GM18507 (cell line): ENCODE results near the gene LAMC3.

ENCODE experiments used
- DNase-seq: peaks from one replicate; pipeline ENCODE4 v3.0.0; 2011; ENCODE audit warnings: low read depth; ENCODE audit not compliant: insufficient read length; ENCODE audit errors: extremely low spot score
- FAIRE-seq: peaks from 2 replicates; lab custom pipeline; 2011; peaks lifted over from hg19 to GRCh38; lab: Jason Lieb, UNC

LAMC3 gene

GRCh38 chr9:131008909-131009618, at the start of gene LAMC3:
Gene LAMC3 (plus strand): TSS chr9:131009174. CDS start chr9:131009215, 41 bp downstream.
- FAIRE-seq, result no peak

GRCh38 chr9:130959809-130960334, 49.1 kb upstream of the LAMC3 start:
- FAIRE-seq (no peak), DNase-seq (no peak)

More at GRCh38 chr9:131008909-131009618, at the start of gene LAMC3:
- no peak for DNase-seq

GRCh38 chr9:130960522-130961378, 48.2 kb upstream of the LAMC3 start:
- DNase-seq (no peak), FAIRE-seq (no peak)

GRCh38 chr9:130961511-130962300, 47.3 kb upstream of the LAMC3 start:
- FAIRE-seq, result no peak
- DNase-seq, result no peak

DNA sequence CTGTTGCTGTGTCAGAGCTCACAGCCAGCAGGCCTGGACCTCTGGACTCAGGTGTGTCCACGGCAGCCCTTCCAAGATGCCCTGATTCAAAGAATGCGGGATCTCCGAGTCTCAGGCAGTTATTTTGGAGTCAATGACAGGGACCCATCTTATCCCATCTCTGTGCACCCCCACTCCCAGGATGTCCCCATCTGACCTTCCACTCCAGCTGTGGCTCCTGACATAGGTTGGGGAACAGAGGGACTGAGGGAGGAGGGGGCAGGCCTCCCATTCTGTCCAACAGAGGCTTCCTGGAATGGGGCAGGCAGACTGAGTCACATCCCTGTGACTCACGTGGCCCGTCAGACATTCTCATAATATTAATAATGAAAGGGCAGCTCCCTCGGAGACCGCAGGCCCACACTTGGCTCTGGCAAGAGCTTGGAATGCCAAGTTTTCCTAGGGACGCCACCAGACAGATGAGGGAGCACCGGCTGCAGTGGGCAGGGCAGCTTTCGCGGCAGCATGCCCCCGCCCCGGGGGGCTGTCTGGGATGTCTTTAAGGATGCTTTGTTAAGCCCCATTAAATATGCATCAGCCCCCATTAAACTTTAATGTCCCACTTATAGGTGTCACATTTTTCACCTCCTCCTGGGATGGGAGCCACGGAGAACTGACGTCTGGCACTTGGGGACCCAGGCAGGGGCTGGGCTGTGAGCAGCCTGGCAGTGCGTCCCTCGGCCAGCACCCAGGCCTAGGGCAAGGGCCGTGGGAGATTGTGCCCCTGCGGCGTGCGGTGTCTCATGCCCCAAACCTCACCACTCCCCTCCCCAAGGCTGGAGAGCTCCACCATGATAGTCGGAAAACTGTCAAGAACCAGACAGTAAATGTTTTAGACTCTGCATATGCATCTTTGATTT, 46.3 kb upstream of the LAMC3 start:
- DNase-seq (no peak), FAIRE-seq (no peak)

- DNase-seq (no peak), FAIRE-seq (no peak)
Measured at GRCh38 chr9:130963337-130963908, 45.6 kb upstream of the LAMC3 start.

GRCh38 chr9:130963916-130964315, 45.1 kb upstream of the LAMC3 start:
- DNase-seq, result no peak
- no peak for FAIRE-seq

- FAIRE-seq, result no peak
- no peak for DNase-seq
Measured at GRCh38 chr9:130965680-130966079, 43.3 kb upstream of the LAMC3 start.

GRCh38 chr9:130970052-130970451, 38.9 kb upstream of the LAMC3 start:
- DNase-seq (no peak), FAIRE-seq (no peak)

DNA sequence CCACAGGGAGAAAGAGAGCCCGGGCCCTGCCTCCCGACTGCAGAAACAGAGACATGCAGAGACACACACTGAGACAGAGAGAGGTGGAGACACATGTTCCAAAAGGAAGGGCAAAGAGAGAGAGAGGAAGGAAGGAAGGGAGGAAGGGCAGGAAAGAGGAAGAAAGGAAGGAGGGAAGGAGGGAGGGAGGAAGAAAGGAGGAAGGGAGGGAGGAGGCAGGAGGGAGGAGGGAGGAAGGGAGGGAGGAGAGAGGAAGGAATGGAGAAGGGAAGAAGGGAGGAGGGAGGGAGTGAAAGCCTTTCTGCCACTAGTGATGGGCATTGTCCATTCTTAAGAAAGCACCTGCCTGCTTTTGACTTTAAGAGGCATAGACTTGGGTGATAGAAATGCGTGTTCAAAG, 38.1 kb upstream of the LAMC3 start:
- FAIRE-seq (no peak), DNase-seq (no peak)

GRCh38 chr9:130971294-130971849, 37.6 kb upstream of the LAMC3 start:
- DNase-seq, result no peak
- FAIRE-seq, result no peak

- FAIRE-seq (no peak), DNase-seq (no peak)
Measured at GRCh38 chr9:130972277-130972956, 36.6 kb upstream of the LAMC3 start.

DNA sequence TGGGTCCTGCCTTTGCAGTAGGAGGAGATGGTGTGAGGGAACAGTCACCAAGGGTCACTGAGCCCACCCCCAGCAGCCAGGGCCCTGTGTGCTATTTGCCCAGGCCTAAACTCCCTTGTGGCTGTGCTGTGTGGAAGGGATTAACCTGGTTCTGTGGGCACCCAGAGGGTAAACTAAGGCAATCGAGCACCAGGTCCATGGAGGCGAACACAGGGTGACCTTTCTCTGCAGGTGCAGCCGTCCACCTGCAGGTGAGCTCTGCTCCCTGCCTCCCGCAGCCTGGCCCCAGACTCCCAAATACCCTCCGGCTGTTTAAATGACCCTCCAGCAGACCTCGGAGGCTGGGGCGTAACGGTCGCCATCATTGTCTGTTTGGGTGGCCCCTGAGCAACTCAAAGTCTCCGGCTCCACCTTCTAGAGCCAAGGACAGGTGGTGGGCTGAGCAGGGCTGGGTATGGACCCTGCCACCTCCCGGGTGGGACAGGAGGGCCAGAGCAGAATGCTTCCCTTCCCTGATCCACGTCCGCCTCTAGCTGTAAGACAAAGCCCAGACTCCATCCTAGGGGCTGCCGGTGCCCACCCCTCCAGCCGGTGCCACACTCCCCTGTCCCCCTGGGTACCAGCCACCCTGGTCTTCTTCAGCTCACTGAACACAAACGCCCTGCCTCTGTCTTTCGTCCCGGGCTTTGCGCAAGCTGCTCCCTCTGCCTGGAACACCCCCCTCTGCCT, 35.9 kb upstream of the LAMC3 start:
- FAIRE-seq (no peak), DNase-seq (no peak)

DNA sequence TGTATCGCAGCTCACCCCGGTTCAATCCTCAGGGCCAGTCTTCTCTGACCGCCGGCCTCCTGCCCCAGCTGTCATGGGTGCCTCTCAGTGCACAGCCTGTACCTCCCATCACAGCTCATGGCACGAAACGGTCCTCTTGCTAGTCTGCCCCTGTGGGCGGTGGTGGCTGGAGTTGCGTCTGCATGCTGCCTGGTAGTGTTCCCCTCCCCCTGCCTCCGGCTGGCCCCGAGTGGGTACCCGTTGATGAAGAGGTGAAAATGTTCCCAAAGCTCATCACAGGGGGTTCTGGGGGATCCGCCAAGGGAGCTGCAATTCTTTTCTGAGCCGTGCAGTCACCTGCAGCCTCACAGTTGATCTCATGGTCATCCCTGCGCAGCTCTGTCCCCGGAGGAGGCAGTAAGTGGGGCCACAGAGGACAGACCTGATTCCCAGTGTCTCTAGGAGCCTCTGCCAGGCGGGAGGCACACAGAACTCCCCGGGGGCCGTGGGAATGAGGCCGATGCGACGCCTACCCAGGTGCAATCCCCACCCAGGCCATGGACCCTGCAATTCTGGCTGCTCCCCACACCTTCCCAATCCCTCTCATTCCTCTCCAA, 35.2 kb upstream of the LAMC3 start:
- no peak for DNase-seq

GRCh38 chr9:130974697-130975096, 34.3 kb upstream of the LAMC3 start:
- no peak for FAIRE-seq
- DNase-seq, result no peak

More for the DNA sequence above, 35.2 kb upstream of the LAMC3 start:
- FAIRE-seq, result no peak

DNA sequence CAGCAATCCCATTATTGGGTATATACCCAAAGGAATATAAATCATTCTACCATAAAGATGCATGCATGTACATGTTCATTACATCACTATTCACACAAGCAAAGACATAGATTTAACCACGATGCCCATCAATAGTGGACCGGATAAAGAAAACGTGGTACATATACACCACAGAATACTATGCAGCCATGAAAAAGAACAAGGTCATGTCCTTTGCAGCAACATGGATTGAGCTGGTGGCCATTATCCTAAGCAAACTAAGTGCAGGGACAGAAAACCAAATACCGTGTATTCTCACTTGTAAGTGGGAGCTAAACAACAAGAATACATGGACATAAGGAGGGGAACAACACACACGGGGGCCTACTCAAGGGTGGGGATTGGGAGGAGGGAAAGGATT, 33.8 kb upstream of the LAMC3 start:
- FAIRE-seq (no peak), DNase-seq (no peak)
